Brain microvascular endothelial cell (primary cell): ENCODE results near the gene PRR33.

ENCODE experiments used
- DNase-seq: peaks from one replicate; pipeline ENCODE4 v3.0.0-alpha.2; 2020
- H3K27ac ChIP-seq: fragments of 250-450 bp; sonication (Bioruptor Pico); 2 replicates; pipeline ENCODE4 v1.5.1; 2020; ENCODE audit warnings: mild to moderate bottlenecking, moderate library complexity
- H3K27me3 ChIP-seq: fragments of 250-450 bp; sonication (Bioruptor Pico); replicated peaks from 2 replicates; pipeline ENCODE4 v1.5.1; 2020; ENCODE audit warnings: mild to moderate bottlenecking
- H3K36me3 ChIP-seq: fragments of 250-450 bp; sonication (Bioruptor Pico); replicated peaks from 2 replicates; pipeline ENCODE4 v1.5.1; 2020; ENCODE audit warnings: mild to moderate bottlenecking
- H3K4me3 ChIP-seq: 2 replicates; pipeline ENCODE4 v1.5.1; 2011; ENCODE audit warnings: low read depth, mild to moderate bottlenecking, control low read depth, low read length, moderate library complexity
- CTCF ChIP-seq: IDR thresholded peaks from 2 replicates; pipeline ENCODE4 v1.5.1; 2011; ENCODE audit warnings: low read depth, mild to moderate bottlenecking, moderate library complexity, low read length, control low read depth, inconsistent platforms; ENCODE audit errors: missing control alignments
- in situ Hi-C: cut with HindIII; loops from 2 replicates; pipeline ENCODE4 v1.10.0; 2017; ENCODE audit warnings: low sequenced_read_pairs, low pct_ligation_motif_present

The PRR33 gene

DNA sequence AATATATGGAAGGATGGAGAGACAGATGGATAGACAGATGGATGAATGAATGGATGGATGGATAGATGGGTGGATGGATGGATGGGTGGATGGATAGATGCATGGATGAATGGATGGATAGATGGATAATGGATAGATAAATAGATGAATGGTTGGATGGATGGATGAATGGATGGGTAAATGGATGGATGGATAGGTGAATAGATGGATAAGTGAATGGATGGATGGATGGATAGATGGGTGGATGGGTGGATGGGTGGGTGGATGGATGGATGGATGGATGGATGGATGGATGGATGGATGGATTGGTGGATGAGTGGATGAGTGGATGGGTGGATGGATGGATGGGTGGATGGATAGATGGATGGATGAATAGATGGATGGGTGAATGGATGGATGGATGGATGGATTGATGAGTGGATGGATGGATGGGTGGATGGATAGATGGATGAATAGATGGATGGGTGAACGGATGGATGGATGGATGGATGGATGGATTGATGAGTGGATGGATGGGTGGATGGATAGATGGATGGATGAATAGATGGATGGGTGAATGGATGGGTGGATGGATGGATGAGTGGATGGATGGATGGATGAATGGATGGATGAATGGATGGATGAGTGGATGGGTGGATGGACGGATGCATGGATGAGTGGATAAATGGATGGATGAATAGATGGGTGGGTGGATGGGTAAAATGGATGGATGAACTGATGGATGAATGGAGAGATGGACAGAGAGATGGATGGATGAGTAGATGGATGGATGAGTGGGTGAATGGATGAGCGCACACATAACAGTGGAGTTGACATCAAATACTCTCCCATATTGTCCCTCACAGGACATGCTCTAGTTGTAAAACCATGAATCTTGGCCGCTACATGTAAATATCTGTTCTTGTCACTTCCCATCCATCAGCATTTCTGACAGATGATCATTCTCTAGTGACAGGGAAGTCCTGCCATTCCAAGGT lies 30.0 kb downstream of the PRR33 start:
- in situ Hi-C loops, result no loop called here
- DNase-seq, result no peak
- no peak overlapping the region for H3K4me3 ChIP-seq
- no peaks in the 10 kb centered on the region for H3K36me3 ChIP-seq
- TF ChIP-seq CTCF, result no peak
- no peak overlapping the region for H3K27ac ChIP-seq
- no peaks in the 10 kb centered on the region for H3K27me3 ChIP-seq

DNA sequence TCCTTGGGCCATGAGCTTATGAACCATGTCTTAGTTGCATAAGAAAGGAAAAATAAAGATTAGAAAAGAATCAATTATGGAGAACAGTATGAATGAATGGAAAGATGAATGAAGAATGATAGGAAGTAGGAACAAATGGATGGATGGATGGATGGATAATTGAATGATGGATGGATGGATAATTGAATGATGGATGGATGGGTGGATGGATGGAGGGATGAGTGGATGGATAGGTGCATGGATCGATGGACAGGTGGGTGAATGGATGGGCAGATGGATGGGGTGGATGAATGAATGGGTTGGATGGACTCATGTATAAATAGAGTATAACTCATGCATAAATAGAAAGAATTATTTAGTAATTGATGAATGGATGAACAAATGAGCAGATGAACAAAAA lies 31.6 kb downstream of the PRR33 start:
- in situ Hi-C loops, result no loop called here
- no peaks in the 10 kb centered on the region for H3K27me3 ChIP-seq
- TF ChIP-seq CTCF, result no peak
- H3K36me3 ChIP-seq, result no peaks in the 10 kb centered on the region
- H3K4me3 ChIP-seq, result no peak overlapping the region
- no peak overlapping the region for H3K27ac ChIP-seq
- DNase-seq, result no peak

DNA sequence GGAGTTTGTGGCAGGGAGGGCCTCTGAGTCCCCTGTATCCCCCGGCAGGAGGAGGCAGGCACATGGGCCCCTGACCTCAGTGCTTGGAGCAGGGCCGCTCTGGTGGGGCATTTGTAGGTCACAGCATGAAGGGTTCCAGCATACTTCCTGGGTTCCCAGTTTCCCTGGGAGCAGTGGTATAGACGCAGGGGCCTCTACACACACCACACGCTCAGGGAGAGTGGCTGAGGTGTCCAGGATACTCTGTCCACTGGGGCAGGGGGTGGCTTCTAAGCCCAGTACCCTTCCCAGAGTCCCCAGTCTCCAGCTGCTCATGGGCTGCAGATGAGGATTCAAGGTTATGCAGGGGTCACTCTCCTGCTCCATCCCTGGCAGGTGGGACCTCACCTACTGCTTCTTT lies 32.7 kb downstream of the PRR33 start:
- in situ Hi-C loops, result no loop called here
- Histone ChIP-seq H3K27me3 (no peaks in the 10 kb centered on the region), H3K36me3 (no peaks in the 10 kb centered on the region), H3K4me3 (no peak overlapping the region), H3K27ac (no peak overlapping the region)
- TF ChIP-seq CTCF, result no peak
- no peak for DNase-seq

DNA sequence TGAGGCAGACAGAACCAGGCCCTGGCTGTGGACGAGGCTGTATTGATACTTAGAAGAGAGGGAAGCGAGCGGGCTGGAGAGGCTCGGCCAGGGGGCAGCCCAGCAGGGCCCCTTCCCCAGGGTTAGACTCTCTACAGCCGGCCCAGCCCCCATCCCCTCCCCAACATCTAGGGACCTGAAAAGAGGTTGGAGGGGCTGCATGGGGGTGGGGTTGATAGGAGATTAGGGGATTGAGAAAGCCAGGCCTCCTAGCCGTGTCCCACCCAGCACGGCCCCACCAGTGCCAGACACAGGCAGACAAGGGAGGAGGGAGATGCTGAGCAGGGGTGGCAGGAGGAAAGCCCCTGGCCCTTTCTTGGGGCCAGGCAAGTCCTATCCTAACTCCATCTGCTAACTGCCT lies 33.1 kb downstream of the PRR33 start:
- no peak for DNase-seq
- Histone ChIP-seq H3K27me3 (no peaks in the 10 kb centered on the region), H3K36me3 (no peaks in the 10 kb centered on the region), H3K27ac (no peak overlapping the region), H3K4me3 (no peak overlapping the region)
- in situ Hi-C loops, result no loop called here
- TF ChIP-seq CTCF, result no peak

GRCh38 chr11:1858154-1858553 lies 33.5 kb downstream of the PRR33 start:
- in situ Hi-C loops, result no loop called here
- Histone ChIP-seq H3K4me3 (no peak overlapping the region), H3K27me3 (no peaks in the 10 kb centered on the region), H3K36me3 (no peaks in the 10 kb centered on the region), H3K27ac (no peak overlapping the region)
- no peak for DNase-seq
- no peak for TF ChIP-seq CTCF
